ENCODE data around the gene PMP22.

PMP22 gene

DNA sequence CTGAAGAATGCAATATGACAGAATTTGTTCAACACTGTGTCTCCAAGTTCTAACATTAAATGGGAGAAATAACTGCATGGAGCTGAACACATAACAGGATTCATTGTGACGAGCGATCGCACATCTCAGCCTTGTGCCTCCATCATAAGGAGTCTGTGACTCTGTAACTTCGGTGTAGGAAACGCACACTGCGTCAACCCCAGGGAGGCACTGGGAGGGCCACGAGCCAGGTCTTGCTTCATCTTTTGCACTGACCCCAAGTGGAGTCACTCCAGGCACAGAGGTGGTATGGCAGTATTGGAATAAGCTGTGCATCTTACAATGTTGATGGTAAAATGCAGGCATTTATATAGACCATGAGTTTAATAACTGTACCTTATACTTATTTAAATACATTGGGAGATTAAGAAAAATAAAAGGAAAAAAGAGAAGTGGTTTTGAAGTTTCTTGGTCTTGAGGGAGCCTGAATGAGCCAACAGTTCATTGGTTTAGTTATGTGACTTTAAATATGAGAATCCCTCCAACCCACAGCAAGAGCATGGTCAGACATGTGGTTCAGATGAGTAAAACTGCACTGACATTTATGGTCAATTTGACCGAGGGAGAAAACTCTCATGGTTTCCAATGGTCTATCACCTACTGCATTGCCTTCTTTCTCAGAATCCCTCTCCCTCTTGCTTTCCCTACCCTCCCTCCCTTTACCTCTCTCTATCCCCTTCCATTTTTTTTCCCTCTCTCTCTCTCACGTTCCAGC lies 5.7 kb upstream of the PMP22 start:
- TF ChIP-seq, protein P1, sequence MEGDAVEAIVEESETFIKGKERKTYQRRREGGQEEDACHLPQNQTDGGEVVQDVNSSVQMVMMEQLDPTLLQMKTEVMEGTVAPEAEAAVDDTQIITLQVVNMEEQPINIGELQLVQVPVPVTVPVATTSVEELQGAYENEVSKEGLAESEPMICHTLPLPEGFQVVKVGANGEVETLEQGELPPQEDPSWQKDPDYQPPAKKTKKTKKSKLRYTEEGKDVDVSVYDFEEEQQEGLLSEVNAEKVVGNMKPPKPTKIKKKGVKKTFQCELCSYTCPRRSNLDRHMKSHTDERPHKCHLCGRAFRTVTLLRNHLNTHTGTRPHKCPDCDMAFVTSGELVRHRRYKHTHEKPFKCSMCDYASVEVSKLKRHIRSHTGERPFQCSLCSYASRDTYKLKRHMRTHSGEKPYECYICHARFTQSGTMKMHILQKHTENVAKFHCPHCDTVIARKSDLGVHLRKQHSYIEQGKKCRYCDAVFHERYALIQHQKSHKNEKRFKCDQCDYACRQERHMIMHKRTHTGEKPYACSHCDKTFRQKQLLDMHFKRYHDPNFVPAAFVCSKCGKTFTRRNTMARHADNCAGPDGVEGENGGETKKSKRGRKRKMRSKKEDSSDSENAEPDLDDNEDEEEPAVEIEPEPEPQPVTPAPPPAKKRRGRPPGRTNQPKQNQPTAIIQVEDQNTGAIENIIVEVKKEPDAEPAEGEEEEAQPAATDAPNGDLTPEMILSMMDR (IDR thresholded peaks at IDR 0.05; ENCODE audit: control insufficient read depth, extremely low read depth, insufficient read depth): no peak
- DNase-seq (ENCODE audit: low read depth): no peak
- no peak overlapping the region for H3K4me3 ChIP-seq (ENCODE audit: low read depth, low read length)

GRCh38 chr17:15269780-15270089 lies 4.6 kb upstream of the PMP22 start:
- H3K4me3 ChIP-seq (ENCODE audit: low read depth, low read length): no peak overlapping the region
- no peak for DNase-seq (ENCODE audit: low read depth)
- TF ChIP-seq, protein P1 (IDR thresholded peaks at IDR 0.05; ENCODE audit: control insufficient read depth, extremely low read depth, insufficient read depth): no peak

DNA sequence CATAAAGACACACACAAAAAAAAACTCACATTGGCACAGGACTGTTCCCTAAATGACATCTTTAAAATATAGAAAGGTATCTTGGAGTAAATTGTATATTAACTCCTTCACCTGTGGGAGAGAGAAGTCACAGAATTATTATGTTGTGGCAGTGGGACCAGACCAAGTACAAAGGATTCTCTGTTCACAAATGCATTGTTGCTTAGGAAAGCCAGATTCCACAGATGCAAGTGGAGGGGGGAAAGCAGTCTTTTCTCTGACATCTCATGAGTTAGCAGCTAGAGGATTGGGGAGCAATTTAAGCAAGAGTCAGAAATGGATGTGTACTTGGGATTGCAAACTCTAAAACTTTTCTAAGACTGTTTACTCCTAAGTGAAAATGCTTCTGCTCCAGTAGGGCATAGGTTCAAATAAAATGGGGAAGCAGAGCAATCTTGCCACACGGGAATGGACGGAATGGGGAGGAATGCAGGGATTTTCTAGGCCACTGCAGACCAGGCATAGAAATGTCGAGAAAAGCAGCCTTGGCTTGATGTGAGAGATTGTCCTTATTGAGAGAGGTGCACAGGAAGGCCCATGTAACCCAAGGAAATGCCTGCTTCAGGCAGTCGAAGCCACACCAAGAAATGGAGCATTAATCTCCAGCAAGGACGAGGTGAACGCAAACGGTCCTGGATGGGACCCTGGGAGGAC lies 4.1 kb upstream of the PMP22 start:
- no peak for DNase-seq (ENCODE audit: low read depth)
- no peak overlapping the region for H3K4me3 ChIP-seq (ENCODE audit: low read depth, low read length)
- TF ChIP-seq, protein P1 (IDR thresholded peaks at IDR 0.05; ENCODE audit: control insufficient read depth, extremely low read depth, insufficient read depth): no peak

GRCh38 chr17:15268461-15268860 lies 3.3 kb upstream of the PMP22 start:
- no peak overlapping the region for H3K4me3 ChIP-seq (ENCODE audit: low read depth, low read length)
- TF ChIP-seq, protein P1 (IDR thresholded peaks at IDR 0.05; ENCODE audit: control insufficient read depth, extremely low read depth, insufficient read depth): no peak
- DNase-seq (ENCODE audit: low read depth): no peak

GRCh38 chr17:15267996-15268395 lies 2.9 kb upstream of the PMP22 start:
- no peak overlapping the region for H3K4me3 ChIP-seq (ENCODE audit: low read depth, low read length)
- TF ChIP-seq, protein P1 (IDR thresholded peaks at IDR 0.05; ENCODE audit: control insufficient read depth, extremely low read depth, insufficient read depth): no peak
- DNase-seq (ENCODE audit: low read depth): no peak

- TF ChIP-seq, protein P1 (IDR thresholded peaks at IDR 0.05; ENCODE audit: control insufficient read depth, extremely low read depth, insufficient read depth): no peak
- no peak overlapping the region for H3K4me3 ChIP-seq (ENCODE audit: low read depth, low read length)
- no peak for DNase-seq (ENCODE audit: low read depth)
Measured at GRCh38 chr17:15266325-15267125, 1.4 kb upstream of the PMP22 start.
